Measurements from ENCODE around the gene TCF7L2. TPM values are rescaled to one million over a fixed set of nuclear protein-coding genes. Genes with fewer than 3 reads are reported as not detected.

TCF7L2 gene
- total RNA-seq, 2 donors from 2014 or later = 9.1 to 25.7 TPM

DNA sequence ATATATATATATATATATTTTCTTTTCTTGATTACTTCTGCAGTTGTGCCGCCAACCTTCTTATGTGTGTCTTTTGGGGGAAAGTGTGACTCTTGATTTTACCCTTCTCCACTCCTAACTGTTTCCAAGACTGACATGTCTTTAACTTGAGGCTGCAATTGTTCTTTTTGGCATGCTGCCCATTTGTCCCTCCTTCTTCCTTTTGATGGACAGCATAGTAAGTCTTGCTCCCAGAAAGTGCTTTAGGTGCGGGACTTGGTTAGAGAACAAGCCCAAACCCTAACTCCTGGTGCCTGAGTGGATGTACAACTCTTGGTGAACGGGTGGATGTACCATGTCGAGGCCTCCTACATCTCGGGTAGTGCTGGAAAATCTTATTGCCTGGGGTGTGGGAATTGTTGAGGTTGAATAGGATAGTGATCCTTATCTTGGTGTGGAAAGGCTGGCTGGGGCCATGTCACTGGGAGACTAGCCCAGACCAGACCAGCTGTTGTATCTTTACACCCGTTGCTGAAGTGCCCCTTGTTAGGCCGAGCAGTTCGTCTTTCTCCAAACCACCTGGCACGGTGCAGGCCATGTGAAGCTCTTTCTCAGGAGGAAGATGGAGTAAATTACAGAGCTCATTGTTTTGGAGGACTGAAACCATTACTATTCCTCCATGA, 16.3 kb downstream of the TCF7L2 start:
- Histone ChIP-seq H3K27me3 (no peaks in the 10 kb centered on the region), H3K36me3 (replicated peaks in 1 of 2; ENCODE audit: insufficient read depth in 1 of 2, low read depth in 2 of 2) (no peaks in the 10 kb centered on the region), H3K4me1 (no peaks in the 10 kb centered on the region), H3K9me3 (no peaks in the 10 kb centered on the region), H3K4me3 (no peak overlapping the region), H3K27ac (no peak overlapping the region)
- WGBS, 2 donors = 80 to 83% methylated on average over 7 to 9 of the region's 9 CpGs
- ATAC-seq = no peak
- no peak for DNase-seq
- no peak for TF ChIP-seq POLR2A (IDR thresholded peaks at IDR 0.05)
- TF ChIP-seq, protein P1, sequence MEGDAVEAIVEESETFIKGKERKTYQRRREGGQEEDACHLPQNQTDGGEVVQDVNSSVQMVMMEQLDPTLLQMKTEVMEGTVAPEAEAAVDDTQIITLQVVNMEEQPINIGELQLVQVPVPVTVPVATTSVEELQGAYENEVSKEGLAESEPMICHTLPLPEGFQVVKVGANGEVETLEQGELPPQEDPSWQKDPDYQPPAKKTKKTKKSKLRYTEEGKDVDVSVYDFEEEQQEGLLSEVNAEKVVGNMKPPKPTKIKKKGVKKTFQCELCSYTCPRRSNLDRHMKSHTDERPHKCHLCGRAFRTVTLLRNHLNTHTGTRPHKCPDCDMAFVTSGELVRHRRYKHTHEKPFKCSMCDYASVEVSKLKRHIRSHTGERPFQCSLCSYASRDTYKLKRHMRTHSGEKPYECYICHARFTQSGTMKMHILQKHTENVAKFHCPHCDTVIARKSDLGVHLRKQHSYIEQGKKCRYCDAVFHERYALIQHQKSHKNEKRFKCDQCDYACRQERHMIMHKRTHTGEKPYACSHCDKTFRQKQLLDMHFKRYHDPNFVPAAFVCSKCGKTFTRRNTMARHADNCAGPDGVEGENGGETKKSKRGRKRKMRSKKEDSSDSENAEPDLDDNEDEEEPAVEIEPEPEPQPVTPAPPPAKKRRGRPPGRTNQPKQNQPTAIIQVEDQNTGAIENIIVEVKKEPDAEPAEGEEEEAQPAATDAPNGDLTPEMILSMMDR (IDR thresholded peaks at IDR 0.05) = no peak
- intact Hi-C loops (cut with DNase I) = no loop called here

DNA sequence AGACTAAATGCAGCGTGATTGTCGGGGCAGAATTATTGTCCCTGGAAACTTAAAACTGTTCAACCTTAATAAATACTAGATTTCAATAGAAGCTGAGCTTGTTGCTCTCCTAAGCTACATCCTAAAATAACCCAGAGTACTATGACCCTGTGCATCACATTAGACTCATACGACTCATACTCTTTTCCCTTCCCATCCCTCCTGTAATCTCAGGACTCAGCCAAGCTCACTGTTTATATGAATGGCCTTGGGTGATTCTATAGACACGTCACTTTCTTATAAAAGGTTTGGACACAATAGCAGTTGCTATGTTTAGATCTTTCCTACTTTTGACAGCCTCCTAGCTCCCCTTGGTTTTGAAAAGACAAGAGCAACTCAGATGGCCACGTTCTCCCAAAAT, 17.2 kb downstream of the TCF7L2 start:
- ATAC-seq (no peak), DNase-seq (no peak)
- H3K4me3 ChIP-seq = no peak overlapping the region
- intact Hi-C loops (cut with DNase I) = no loop called here
- no peak overlapping the region for H3K27ac ChIP-seq
- no peaks in the 10 kb centered on the region for H3K27me3 ChIP-seq
- TF ChIP-seq, protein P1 (IDR thresholded peaks at IDR 0.05) = no peak
- TF ChIP-seq POLR2A (IDR thresholded peaks at IDR 0.05) = no peak
- no peaks in the 10 kb centered on the region for H3K36me3 ChIP-seq (replicated peaks in 1 of 2; ENCODE audit: insufficient read depth in 1 of 2, low read depth in 2 of 2)
- H3K9me3 ChIP-seq = no peaks in the 10 kb centered on the region
- H3K4me1 ChIP-seq = no peaks in the 10 kb centered on the region
- 91 to 95% methylated on average over 5 of the region's 5 CpGs for WGBS, 2 donors

DNA sequence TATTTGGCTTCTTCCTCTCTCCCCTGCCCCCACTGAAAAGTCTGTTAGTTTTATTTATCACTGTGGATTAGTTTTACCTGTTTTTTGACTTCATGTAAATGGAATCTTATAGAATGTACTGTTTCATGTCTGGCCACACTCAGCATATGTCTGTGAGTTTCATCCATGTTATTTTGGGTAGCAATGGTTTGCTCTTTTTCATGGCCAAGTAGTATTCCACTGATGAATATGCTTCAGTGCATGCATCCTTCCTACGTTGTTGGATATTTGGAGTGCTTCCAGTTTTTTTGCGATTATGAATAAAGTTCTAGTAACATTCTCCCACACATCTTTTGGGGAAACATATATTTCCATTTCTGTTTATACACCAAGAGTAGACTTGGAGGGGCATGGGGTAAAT, 19.1 kb downstream of the TCF7L2 start:
- Histone ChIP-seq H3K4me3 (no peak overlapping the region), H3K4me1 (no peaks in the 10 kb centered on the region), H3K36me3 (replicated peaks in 1 of 2; ENCODE audit: insufficient read depth in 1 of 2, low read depth in 2 of 2) (no peaks in the 10 kb centered on the region), H3K9me3 (no peaks in the 10 kb centered on the region), H3K27me3 (no peaks in the 10 kb centered on the region), H3K27ac (no peak overlapping the region)
- ATAC-seq = no peak
- intact Hi-C loops (cut with DNase I) = no loop called here
- DNase-seq = no peak
- no peak for TF ChIP-seq POLR2A (IDR thresholded peaks at IDR 0.05)
- TF ChIP-seq, protein P1 (IDR thresholded peaks at IDR 0.05) = no peak
- WGBS, 2 donors = 90 to 94% methylated on average over 2 of the region's 2 CpGs

DNA sequence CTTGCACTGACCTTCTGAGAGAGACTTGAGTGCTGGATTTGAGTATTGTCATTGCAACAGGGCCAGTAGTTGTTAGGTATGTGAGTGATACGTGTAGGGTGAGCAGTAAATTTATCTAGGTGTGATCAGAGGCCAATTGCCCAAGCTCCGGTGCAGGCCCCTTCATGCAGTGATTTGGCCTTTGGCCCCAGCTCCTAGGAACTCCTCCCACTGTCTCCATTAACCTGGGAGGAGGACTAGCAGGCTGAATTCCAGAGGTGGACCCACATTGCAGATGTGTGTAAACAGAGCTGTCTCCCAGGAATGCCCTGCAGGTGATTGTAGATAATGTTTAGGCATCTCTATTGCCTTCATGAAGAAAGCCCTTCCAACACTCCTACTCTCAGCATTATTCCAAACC, 19.5 kb downstream of the TCF7L2 start:
- no peak overlapping the region for H3K4me3 ChIP-seq

More for the DNA sequence above, 19.5 kb downstream of the TCF7L2 start:
- H3K27ac ChIP-seq = no peak overlapping the region
- H3K9me3 ChIP-seq = no peaks in the 10 kb centered on the region
- H3K4me1 ChIP-seq = no peaks in the 10 kb centered on the region
- TF ChIP-seq, protein P1 (IDR thresholded peaks at IDR 0.05) = no peak
- no peak for ATAC-seq
- intact Hi-C loops (cut with DNase I) = no loop called here
- H3K27me3 ChIP-seq = no peaks in the 10 kb centered on the region
- H3K36me3 ChIP-seq (replicated peaks in 1 of 2; ENCODE audit: insufficient read depth in 1 of 2, low read depth in 2 of 2) = no peaks in the 10 kb centered on the region
- no peak for DNase-seq
- WGBS, 2 donors = 78 to 86% methylated on average over 2 of the region's 2 CpGs

All from body of pancreas (tissue), 4 donors.